NCI-H69 (cell line): ENCODE measurements around the gene CLCNKB.

Experiments
- DNase-seq: peaks from one replicate; lab custom pipeline; 2025; lab: John Stamatoyannopoulos, UW

CLCNKB gene

GRCh38 chr1:16095447-16095846, 51.9 kb downstream of the CLCNKB start:
- DNase-seq, result no peak

- DNase-seq, result no peak
Measured at GRCh38 chr1:16099412-16099811, 55.8 kb downstream of the CLCNKB start.

GRCh38 chr1:16101623-16102022, 58.0 kb downstream of the CLCNKB start:
- DNase-seq, result no peak
